Calu3 (cell line): Measurements from ENCODE around the gene LEFTY1. TPM values are rescaled to one million over a fixed set of nuclear protein-coding genes. Genes with fewer than 3 reads are reported as not detected.

Experiments used
- BruUV-seq: library from RNA; stranded (reverse); fragments of 400-500 nt; replicated peaks from 2 replicates; lab custom pipeline; 2021; lab: Mats Ljungman, UMichigan
- CTCF ChIA-PET: fragments of 300-600 bp; sonication (Branson Sonifier 250); formaldehyde crosslinking; loops from one replicate; lab custom pipeline; 2022; ENCODE audit warnings: antibody characterized with exemption; lab: Charles Lee
- DNase-seq: peaks from one replicate; pipeline ENCODE4 v3.0.0; 2022
- H3K27ac Mint-ChIP-seq: one replicate; pipeline ENCODE4 v1.8.0; 2022; ENCODE audit warnings: mixed read lengths; ENCODE audit not compliant: unreplicated experiment
- H3K27me3 Mint-ChIP-seq: one replicate; pipeline ENCODE4 v1.8.0; 2022; ENCODE audit warnings: mixed read lengths; ENCODE audit not compliant: unreplicated experiment
- H3K36me3 Mint-ChIP-seq: one replicate; pipeline ENCODE4 v1.8.0; 2022; ENCODE audit warnings: mild to moderate bottlenecking, moderate library complexity, mixed read lengths; ENCODE audit not compliant: insufficient read depth, unreplicated experiment
- H3K4me1 Mint-ChIP-seq: one replicate; pipeline ENCODE4 v1.8.0; 2022; ENCODE audit warnings: mild to moderate bottlenecking, low read depth, mixed read lengths; ENCODE audit not compliant: unreplicated experiment
- H3K4me3 Mint-ChIP-seq: one replicate; pipeline ENCODE4 v1.8.0; 2022; ENCODE audit warnings: mild to moderate bottlenecking, low read depth, moderate library complexity, mixed read lengths; ENCODE audit not compliant: unreplicated experiment
- H3K9me3 Mint-ChIP-seq: one replicate; pipeline ENCODE4 v1.8.0; 2022; ENCODE audit warnings: low read depth, mixed read lengths; ENCODE audit not compliant: unreplicated experiment
- intact Hi-C: fragments of 100-400 bp; cut with micrococcal nuclease; formaldehyde crosslinking; loops from one replicate; pipeline ENCODE4 v1.10.0; 2022; ENCODE audit not compliant: unreplicated experiment
- total RNA-seq: library from RNA; stranded (reverse); gene quantifications from 2 replicates; pipeline ENCODE4 v1.2.3, GENCODE V29; 2022
- TF ChIP-seq, protein P1 (sequence below): fragments of 200-600 bp; IDR thresholded peaks from one replicate; pipeline ENCODE4 v1.8.0; 2022; ENCODE audit warnings: antibody characterized with exemption; ENCODE audit not compliant: unreplicated experiment

Gene LEFTY1
- total RNA-seq, 1 experiment from 2014 or later, result not detected

DNA sequence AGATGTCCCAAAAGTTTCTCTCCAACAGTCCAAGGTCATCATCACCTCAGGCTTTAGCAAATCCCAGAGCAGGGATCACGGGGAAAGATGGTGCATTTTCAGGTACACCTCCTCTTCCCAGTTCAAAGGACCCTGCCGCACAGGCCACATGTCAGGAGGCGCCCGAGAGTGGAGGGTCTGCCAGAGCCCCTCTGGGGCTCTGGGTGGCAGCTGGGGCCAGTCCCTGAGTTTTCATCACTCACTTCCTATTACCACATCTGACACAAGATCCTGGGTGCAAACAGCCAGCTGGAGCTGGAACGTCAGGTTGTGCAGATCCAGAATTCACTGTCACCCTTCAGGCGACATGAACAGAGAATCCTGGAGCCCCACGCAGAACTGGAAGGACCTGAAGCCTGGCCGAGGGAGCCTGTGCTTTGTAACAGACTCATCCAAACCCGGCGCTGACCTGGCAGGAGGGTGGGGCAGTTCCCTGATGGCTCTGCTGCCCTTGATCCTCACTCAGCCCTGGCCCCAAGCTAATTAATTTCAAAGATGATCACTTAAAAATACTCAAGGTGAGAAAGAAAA, 15.6 kb downstream of the LEFTY1 start:
- H3K36me3 Mint-ChIP-seq, result peaks cover 92% of the 10 kb centered on the region
- intact Hi-C loops, result loop anchor here (5.0 to 10.0 kb wide), 2 partner anchors 104 to 191 kb away; partner anchors contain the start of gene H3-3A
- no peak overlapping the region for H3K4me3 Mint-ChIP-seq
- CTCF ChIA-PET, result no interaction called here
- no peaks in the 10 kb centered on the region for H3K9me3 Mint-ChIP-seq
- no peaks in the 10 kb centered on the region for H3K27me3 Mint-ChIP-seq
- no peak overlapping the region for H3K27ac Mint-ChIP-seq
- no peak for DNase-seq
- TF ChIP-seq, protein P1, sequence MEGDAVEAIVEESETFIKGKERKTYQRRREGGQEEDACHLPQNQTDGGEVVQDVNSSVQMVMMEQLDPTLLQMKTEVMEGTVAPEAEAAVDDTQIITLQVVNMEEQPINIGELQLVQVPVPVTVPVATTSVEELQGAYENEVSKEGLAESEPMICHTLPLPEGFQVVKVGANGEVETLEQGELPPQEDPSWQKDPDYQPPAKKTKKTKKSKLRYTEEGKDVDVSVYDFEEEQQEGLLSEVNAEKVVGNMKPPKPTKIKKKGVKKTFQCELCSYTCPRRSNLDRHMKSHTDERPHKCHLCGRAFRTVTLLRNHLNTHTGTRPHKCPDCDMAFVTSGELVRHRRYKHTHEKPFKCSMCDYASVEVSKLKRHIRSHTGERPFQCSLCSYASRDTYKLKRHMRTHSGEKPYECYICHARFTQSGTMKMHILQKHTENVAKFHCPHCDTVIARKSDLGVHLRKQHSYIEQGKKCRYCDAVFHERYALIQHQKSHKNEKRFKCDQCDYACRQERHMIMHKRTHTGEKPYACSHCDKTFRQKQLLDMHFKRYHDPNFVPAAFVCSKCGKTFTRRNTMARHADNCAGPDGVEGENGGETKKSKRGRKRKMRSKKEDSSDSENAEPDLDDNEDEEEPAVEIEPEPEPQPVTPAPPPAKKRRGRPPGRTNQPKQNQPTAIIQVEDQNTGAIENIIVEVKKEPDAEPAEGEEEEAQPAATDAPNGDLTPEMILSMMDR, result no peak
- no TSS peak for BruUV-seq
- H3K4me1 Mint-ChIP-seq, result peaks cover 59% of the 10 kb centered on the region

GRCh38 chr1:225872075-225872430, 16.9 kb downstream of the LEFTY1 start:
- no peaks in the 10 kb centered on the region for H3K27me3 Mint-ChIP-seq
- intact Hi-C loops, result loop anchor here (5.0 to 10.0 kb wide), 2 partner anchors 105 to 193 kb away; partner anchors contain the start of gene H3-3A
- H3K4me1 Mint-ChIP-seq, result peaks cover 46% of the 10 kb centered on the region
- H3K36me3 Mint-ChIP-seq, result peaks cover 94% of the 10 kb centered on the region
- CTCF ChIA-PET, result no interaction called here
- no peak overlapping the region for H3K4me3 Mint-ChIP-seq
- H3K9me3 Mint-ChIP-seq, result no peaks in the 10 kb centered on the region
- TF ChIP-seq, protein P1, result no peak
- DNase-seq, result no peak
- peak overlapping the region; percentile 60 for H3K27ac Mint-ChIP-seq
- no TSS peak for BruUV-seq

GRCh38 chr1:225871359-225872074, 17.4 kb downstream of the LEFTY1 start:
- CTCF ChIA-PET, result interaction anchor here (2.0 kb wide), 1 partner anchor 11 kb away, joined by 5 read pairs; the partner anchor contains the start of gene TMEM63A
- Mint-ChIP-seq H3K4me1 (peaks cover 42% of the 10 kb centered on the region), H3K27me3 (no peaks in the 10 kb centered on the region), H3K36me3 (peaks cover 94% of the 10 kb centered on the region), H3K9me3 (no peaks in the 10 kb centered on the region), H3K27ac (peak overlapping the region; percentile 60), H3K4me3 (no peak overlapping the region)
- intact Hi-C loops, result loop anchor here (5.0 to 10.0 kb wide), 2 partner anchors 106 to 193 kb away; partner anchors contain the start of gene H3-3A
- TF ChIP-seq, protein P1, result no peak
- no TSS peak for BruUV-seq
- no peak for DNase-seq

- no peak overlapping the region for H3K4me3 Mint-ChIP-seq
- no peaks in the 10 kb centered on the region for H3K27me3 Mint-ChIP-seq
- no peak for DNase-seq
- TF ChIP-seq, protein P1, result no peak
- peaks cover 94% of the 10 kb centered on the region for H3K36me3 Mint-ChIP-seq
- CTCF ChIA-PET, result interaction anchor here (2.0 kb wide), 1 partner anchor 12 kb away, joined by 5 read pairs; the partner anchor contains the start of gene TMEM63A
- H3K27ac Mint-ChIP-seq, result peak overlapping the region; percentile 60
- BruUV-seq, result no TSS peak
- peaks cover 40% of the 10 kb centered on the region for H3K4me1 Mint-ChIP-seq
- no peaks in the 10 kb centered on the region for H3K9me3 Mint-ChIP-seq
- intact Hi-C loops, result loop anchor here (5.0 to 10.0 kb wide), 2 partner anchors 106 to 194 kb away; partner anchors contain the start of gene H3-3A
Measured at GRCh38 chr1:225870911-225871310, 18.0 kb downstream of the LEFTY1 start.
